ENCODE results near the gene ZMYND19. TPM values are rescaled to one million over a fixed set of nuclear protein-coding genes. Genes with fewer than 3 reads are reported as not detected.

The ZMYND19 gene
- total RNA-seq, 6 donors from 2014 or later, result 10.2 to 28.3 (median 20.9) TPM

- Histone ChIP-seq H3K9me3 (no peaks in the 10 kb centered on the region), H3K4me1 (peaks cover 23 to 34% (median 29%) of the 10 kb centered on the region in 4 donors), H3K27me3 (no peaks in the 10 kb centered on the region), H3K4me3 (peak overlapping the region; percentile 0 to 97 (median 82)), H3K27ac (peak overlapping the region; percentile 68 to 82 (median 78)), H3K36me3 (peaks cover 5 to 46% (median 31%) of the 10 kb centered on the region in 4 donors)
- TF ChIP-seq CTCF (IDR thresholded peaks at IDR 0.05) (no peak), POLR2AphosphoS5 (IDR thresholded peaks at IDR 0.05) (no peak), POLR2A (IDR thresholded peaks at IDR 0.05) (no peak), EP300 (IDR thresholded peaks at IDR 0.05) (no peak)
- 49 to 61% methylated on average over 15 to 17 of the region's 19 CpGs for WGBS, 2 donors
- peak in 1 of 2 donors; percentile 44 for ATAC-seq (ENCODE audit: low FRiP score in 2 of 2)
- DNase-seq, result peak in 1 of 2 donors; percentile 75
These were observed 11.1 kb downstream of the ZMYND19 start for GRCh38 chr9:137579259-137579604.

- H3K27me3 ChIP-seq, result no peaks in the 10 kb centered on the region
- H3K9me3 ChIP-seq, result no peaks in the 10 kb centered on the region
- TF ChIP-seq POLR2A (IDR thresholded peaks at IDR 0.05), result peak in 2 of 4 donors; percentile 54 to 88
- TF ChIP-seq CTCF (IDR thresholded peaks at IDR 0.05), result peak; percentile 84 to 98 (median 97)
- TF ChIP-seq EP300 (IDR thresholded peaks at IDR 0.05), result no peak
- peak; percentile 70 to 73 for TF ChIP-seq POLR2AphosphoS5 (IDR thresholded peaks at IDR 0.05)
- peak within 1 kb of the TSS; percentile 68 to 82 (median 78) for H3K27ac ChIP-seq
- H3K4me3 ChIP-seq, result peak within 1 kb of the TSS; percentile 75 to 97 (median 82)
- peaks cover 8 to 46% (median 35%) of the 10 kb centered on the region in 4 donors for H3K36me3 ChIP-seq
- ATAC-seq (ENCODE audit: low FRiP score in 2 of 2) (peak; percentile 96 to 99), DNase-seq (peak; percentile 95 to 100)
- WGBS, 2 donors, result 0 to 8% methylated on average over 5 to 28 of the region's 82 CpGs
- peaks cover 23 to 34% (median 29%) of the 10 kb centered on the region in 4 donors for H3K4me1 ChIP-seq
These were observed 11.6 kb downstream of the ZMYND19 start, which contains the start of gene DPH7 for GRCh38 chr9:137578518-137579258. DPH7 (minus strand) TSS chr9:137578925; CDS start chr9:137578777, 148 bp downstream.

GRCh38 chr9:137575716-137576411, 14.4 kb downstream of the ZMYND19 start:
- Histone ChIP-seq H3K36me3 (peaks cover 8 to 44% (median 33%) of the 10 kb centered on the region in 4 donors), H3K27ac (no peak overlapping the region), H3K27me3 (no peaks in the 10 kb centered on the region), H3K4me3 (no peak overlapping the region), H3K4me1 (peaks cover 23 to 34% (median 29%) of the 10 kb centered on the region in 4 donors), H3K9me3 (no peaks in the 10 kb centered on the region)
- no peak for TF ChIP-seq EP300 (IDR thresholded peaks at IDR 0.05)
- TF ChIP-seq POLR2A (IDR thresholded peaks at IDR 0.05), result no peak
- no peak for TF ChIP-seq POLR2AphosphoS5 (IDR thresholded peaks at IDR 0.05)
- TF ChIP-seq CTCF (IDR thresholded peaks at IDR 0.05), result no peak
- 73 to 90% methylated on average over 11 to 12 of the region's 12 CpGs for WGBS, 2 donors
- ATAC-seq (ENCODE audit: low FRiP score in 2 of 2) (no peak), DNase-seq (no peak)

GRCh38 chr9:137575364-137575715, 15.0 kb downstream of the ZMYND19 start:
- no peak overlapping the region for H3K27ac ChIP-seq
- no peaks in the 10 kb centered on the region for H3K9me3 ChIP-seq
- ATAC-seq (ENCODE audit: low FRiP score in 2 of 2) (no peak), DNase-seq (no peak)
- H3K27me3 ChIP-seq, result no peaks in the 10 kb centered on the region
- no peak overlapping the region for H3K4me3 ChIP-seq
- 71 to 78% methylated on average over 9 of the region's 9 CpGs for WGBS, 2 donors
- peaks cover 8 to 44% (median 34%) of the 10 kb centered on the region in 4 donors for H3K36me3 ChIP-seq
- TF ChIP-seq POLR2A (IDR thresholded peaks at IDR 0.05), result no peak
- no peak for TF ChIP-seq CTCF (IDR thresholded peaks at IDR 0.05)
- no peak for TF ChIP-seq POLR2AphosphoS5 (IDR thresholded peaks at IDR 0.05)
- TF ChIP-seq EP300 (IDR thresholded peaks at IDR 0.05), result no peak
- peaks cover 23 to 34% (median 29%) of the 10 kb centered on the region in 4 donors for H3K4me1 ChIP-seq
